ENCODE data around the gene PTGIS.
A peak's percentile ranks its signal among the peaks of the same experiment; 100 is the strongest.
"Not testable (repeated sequence)": the region's sequence is repeated elsewhere in the genome, so short reads cannot be mapped to it uniquely, and the experiment has no call there.

PTGIS gene

DNA sequence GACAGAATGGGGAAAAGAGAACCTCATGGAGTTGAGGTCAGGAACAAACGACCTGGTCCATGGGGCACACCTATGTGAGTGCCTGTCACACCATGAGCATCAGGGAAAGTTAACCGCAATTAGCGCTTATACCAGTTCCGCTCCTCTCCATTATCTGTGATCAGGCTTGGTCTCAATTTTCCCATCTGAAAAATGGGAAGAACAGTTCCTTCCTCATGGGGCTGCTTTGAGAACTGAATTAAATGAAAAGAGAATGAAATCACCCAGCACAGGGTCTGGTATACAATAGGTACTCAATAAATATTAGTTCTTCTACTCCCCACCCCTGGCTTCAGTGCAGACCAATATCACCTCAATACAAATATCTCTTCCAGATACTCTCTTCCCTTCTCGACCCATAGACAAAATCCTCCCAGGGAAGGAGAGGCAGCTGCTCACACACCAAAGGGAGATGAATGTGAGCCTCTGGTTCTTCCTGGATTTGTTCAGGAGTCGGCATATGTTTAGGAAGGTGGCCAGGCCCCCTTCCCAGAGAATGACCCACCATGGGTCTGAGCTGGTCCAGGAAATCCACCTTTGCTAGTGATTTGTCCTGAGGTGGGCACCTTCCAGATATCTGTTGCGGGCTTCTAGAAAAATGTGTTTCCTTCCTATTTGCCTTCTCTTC, 2.4 kb upstream of the PTGIS start:
- H3K4me3 ChIP-seq (ENCODE audit: low read depth, low read length) = no peak overlapping the region
- TF ChIP-seq, protein P1, sequence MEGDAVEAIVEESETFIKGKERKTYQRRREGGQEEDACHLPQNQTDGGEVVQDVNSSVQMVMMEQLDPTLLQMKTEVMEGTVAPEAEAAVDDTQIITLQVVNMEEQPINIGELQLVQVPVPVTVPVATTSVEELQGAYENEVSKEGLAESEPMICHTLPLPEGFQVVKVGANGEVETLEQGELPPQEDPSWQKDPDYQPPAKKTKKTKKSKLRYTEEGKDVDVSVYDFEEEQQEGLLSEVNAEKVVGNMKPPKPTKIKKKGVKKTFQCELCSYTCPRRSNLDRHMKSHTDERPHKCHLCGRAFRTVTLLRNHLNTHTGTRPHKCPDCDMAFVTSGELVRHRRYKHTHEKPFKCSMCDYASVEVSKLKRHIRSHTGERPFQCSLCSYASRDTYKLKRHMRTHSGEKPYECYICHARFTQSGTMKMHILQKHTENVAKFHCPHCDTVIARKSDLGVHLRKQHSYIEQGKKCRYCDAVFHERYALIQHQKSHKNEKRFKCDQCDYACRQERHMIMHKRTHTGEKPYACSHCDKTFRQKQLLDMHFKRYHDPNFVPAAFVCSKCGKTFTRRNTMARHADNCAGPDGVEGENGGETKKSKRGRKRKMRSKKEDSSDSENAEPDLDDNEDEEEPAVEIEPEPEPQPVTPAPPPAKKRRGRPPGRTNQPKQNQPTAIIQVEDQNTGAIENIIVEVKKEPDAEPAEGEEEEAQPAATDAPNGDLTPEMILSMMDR (IDR thresholded peaks at IDR 0.05; ENCODE audit: low read depth, low read length, missing control alignments) = no peak
- DNase-seq = no peak
- H3K36me3 ChIP-seq (replicated peaks) = no peaks in the 10 kb centered on the region
- H3K27me3 ChIP-seq (replicated peaks) = no peaks in the 10 kb centered on the region
- no peak overlapping the region for H3K27ac ChIP-seq
- in situ Hi-C loops (cut with HindIII; ENCODE audit: low pct_ligation_motif_present, low sequenced_read_pairs) = no loop called here

DNA sequence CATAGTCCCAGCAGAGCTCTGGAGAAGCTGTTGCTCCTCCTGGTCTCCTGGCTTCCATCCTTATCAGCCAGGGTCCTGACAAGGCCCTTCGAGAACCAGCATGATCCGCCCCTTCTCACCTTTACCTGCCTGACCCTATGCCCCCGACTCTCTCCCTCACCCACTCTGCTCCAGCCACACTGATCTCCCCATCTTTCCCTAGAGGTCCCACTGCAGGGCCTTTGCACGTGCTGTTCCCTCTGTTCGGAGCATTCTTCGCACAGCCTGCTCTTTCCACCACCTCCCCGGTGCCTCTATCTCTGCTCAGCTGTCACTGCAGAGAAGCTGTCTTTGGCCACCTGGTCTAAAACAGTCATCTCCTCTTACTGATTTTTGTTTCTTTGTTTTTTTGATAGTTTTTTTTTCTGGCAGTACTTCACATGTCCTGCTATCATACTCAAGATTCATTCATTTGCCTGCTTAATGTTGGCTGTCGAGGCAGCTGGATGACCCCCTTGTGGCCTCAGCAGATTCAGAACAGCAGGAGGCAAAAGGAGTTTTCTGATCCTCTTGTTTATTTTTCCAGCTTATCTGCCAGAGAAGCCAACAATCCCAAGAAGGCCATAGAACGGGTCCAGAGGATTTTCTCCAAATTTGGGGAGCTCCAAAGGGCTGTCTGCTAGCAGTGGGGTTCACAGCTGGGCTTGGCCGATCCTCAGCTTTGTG, 1.6 kb upstream of the PTGIS start:
- in situ Hi-C loops (cut with HindIII; ENCODE audit: low pct_ligation_motif_present, low sequenced_read_pairs) = no loop called here
- DNase-seq = peak; percentile 26
- H3K27ac ChIP-seq = no peak overlapping the region
- no peaks in the 10 kb centered on the region for H3K36me3 ChIP-seq (replicated peaks)
- H3K27me3 ChIP-seq (replicated peaks) = no peaks in the 10 kb centered on the region
- TF ChIP-seq, protein P1 (IDR thresholded peaks at IDR 0.05; ENCODE audit: low read depth, low read length, missing control alignments) = no peak
- H3K4me3 ChIP-seq (ENCODE audit: low read depth, low read length) = no peak overlapping the region

DNA sequence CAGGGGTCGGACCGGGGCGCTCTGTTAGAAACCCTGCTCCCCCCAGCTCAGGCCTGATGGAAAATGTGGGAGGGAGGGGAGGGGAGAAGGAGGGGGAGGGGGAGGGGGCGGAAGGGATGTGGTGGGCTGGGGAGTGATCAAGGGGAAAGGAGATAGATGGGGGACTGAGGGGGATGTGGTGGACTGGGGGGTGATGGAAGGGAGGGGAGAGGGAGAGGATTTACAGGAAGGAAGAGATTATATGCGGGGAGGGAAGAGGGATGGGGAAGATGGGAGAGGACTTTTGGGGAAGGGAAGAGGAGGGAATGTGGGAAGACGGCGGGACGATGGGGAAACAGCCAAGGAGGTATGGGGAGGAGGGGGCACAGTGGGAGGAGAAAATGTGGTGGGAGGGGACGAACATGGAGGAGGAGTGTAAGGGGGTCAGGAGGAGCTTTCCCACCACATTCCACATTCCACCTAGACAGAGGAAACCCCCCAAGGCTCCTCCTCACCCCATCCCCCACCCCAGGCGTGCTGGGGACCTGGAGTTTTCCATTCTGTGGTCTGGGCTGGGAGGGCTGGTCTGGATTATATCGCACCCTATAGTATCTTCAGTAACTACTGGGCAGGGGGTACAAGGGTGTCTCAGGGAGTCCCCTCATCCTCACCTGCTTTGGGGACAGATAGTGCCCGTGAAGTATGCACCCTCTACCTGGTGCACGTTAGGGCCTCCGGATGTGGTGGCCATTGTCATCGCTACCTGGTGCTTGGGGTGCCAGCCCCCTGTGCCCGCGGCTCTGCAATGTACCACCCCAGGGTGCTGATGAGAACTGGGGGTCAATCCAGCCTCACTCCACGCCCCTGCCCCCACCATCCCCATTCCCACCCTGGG, 578 bp upstream of the PTGIS start:
- no peak overlapping the region for H3K4me3 ChIP-seq (ENCODE audit: low read depth, low read length)
- no peaks in the 10 kb centered on the region for H3K36me3 ChIP-seq (replicated peaks)
- DNase-seq = no peak
- H3K27ac ChIP-seq = no peak overlapping the region
- no peaks in the 10 kb centered on the region for H3K27me3 ChIP-seq (replicated peaks)
- TF ChIP-seq, protein P1 (IDR thresholded peaks at IDR 0.05; ENCODE audit: low read depth, low read length, missing control alignments) = no peak
- in situ Hi-C loops (cut with HindIII; ENCODE audit: low pct_ligation_motif_present, low sequenced_read_pairs) = no loop called here

DNA sequence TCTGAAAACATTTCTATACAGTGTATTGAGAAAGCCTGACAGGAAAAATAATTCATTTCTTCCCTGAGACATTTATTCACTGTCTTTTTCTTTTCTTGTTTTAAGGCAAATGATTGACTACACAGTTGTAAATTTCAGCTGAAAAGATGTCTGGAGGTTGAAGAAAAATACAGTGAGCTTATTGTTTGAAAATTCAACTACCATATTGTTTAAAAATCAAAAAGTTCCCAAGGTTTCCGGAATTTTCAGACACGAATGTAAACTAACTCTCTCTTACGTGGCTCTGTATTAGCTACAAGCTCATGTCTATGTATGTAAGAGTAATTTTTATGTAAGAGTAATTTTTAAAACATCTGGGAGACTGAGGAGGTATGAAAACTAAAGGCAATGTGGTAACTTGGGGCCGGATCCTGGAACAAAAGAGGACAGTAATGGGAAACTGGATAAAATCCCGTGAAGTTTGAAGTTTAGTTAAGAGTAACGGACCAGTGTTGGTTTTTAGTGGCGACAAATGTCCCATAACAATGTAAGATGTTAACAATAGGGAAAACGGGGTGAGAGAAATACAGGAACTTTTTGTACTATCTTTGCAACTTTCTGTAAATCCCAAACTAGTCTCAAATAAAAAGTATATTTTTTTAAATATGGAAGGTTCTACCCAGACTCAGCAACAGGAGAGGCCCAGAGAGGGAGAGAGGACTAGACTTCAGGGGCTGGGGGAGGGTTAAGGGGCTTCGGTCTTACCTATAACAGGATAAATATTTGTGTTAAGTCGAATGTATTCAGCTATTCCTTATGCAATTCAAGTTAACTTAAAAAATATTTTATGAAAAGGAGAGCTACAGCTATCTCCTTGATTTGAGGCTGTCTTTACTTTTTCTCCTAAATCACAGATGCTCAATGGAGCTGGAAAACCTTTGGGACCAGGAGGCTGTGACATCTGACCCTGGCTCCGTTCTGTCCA, 1.3 kb downstream of the PTGIS start:
- TF ChIP-seq, protein P1 (IDR thresholded peaks at IDR 0.05; ENCODE audit: low read depth, low read length, missing control alignments) = no peak
- no peak for DNase-seq
- no peaks in the 10 kb centered on the region for H3K27me3 ChIP-seq (replicated peaks)
- H3K27ac ChIP-seq = no peak overlapping the region
- H3K4me3 ChIP-seq (ENCODE audit: low read depth, low read length) = peak overlapping the region; percentile 10
- in situ Hi-C loops (cut with HindIII; ENCODE audit: low pct_ligation_motif_present, low sequenced_read_pairs) = no loop called here
- no peaks in the 10 kb centered on the region for H3K36me3 ChIP-seq (replicated peaks)

DNA sequence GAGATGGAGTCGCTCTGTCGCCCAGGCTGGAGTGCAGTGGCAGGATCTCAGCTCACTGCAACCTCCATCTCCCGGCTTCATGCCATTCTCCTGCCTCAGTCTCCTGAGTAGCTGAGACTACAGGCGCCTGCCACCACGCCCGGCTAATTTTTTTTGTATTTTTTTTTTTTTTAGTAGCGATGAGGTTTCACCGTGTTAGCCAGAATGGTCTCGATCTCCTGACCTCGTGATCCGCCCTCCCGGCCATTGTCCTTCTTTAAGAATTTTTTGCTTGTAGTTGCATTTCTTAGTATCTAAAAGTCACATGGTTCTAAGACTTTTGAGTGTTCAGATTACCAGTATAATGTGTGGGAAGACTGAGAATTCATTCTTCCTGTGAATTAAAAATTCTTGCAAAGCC, 2.9 kb downstream of the PTGIS start:
- H3K4me3 ChIP-seq (ENCODE audit: low read depth, low read length); in situ Hi-C loops (cut with HindIII; ENCODE audit: low pct_ligation_motif_present, low sequenced_read_pairs); H3K27me3 ChIP-seq (replicated peaks); DNase-seq; H3K27ac ChIP-seq; H3K36me3 ChIP-seq (replicated peaks): not testable (repeated sequence)
